Measurements from ENCODE around the gene UPB1. TPM values are rescaled to one million over a fixed set of nuclear protein-coding genes. Genes with fewer than 3 reads are reported as not detected.

UPB1 gene
- total RNA-seq, 4 donors from 2014 or later: 0.57 TPM; not detected in 3

- no peak for DNase-seq
- H3K27me3 ChIP-seq: no peaks in the 10 kb centered on the region
- intact Hi-C loops (cut with DNase I): no loop called here
- TF ChIP-seq POLR2A (IDR thresholded peaks at IDR 0.05) (no peak), CTCF (IDR thresholded peaks at IDR 0.05) (no peak)
- no peaks in the 10 kb centered on the region for H3K36me3 ChIP-seq
- H3K9me3 ChIP-seq: peaks cover 0 to 3% (median 3%) of the 10 kb centered on the region in 3 donors
- WGBS, 2 donors: 73 to 75% methylated on average over 1 of the region's 1 CpG
- no peak overlapping the region for H3K27ac ChIP-seq
- no peak overlapping the region for H3K4me3 ChIP-seq
- no peaks in the 10 kb centered on the region for H3K4me1 ChIP-seq
These were observed 41.3 kb upstream of the UPB1 start for GRCh38 chr22:24453853-24454252.

- TF ChIP-seq POLR2A (IDR thresholded peaks at IDR 0.05): no peak
- no peak for TF ChIP-seq CTCF (IDR thresholded peaks at IDR 0.05)
- Histone ChIP-seq H3K36me3 (no peaks in the 10 kb centered on the region), H3K4me3 (no peak overlapping the region), H3K4me1 (no peaks in the 10 kb centered on the region), H3K27ac (no peak overlapping the region), H3K9me3 (peaks cover 0 to 3% (median 3%) of the 10 kb centered on the region in 3 donors), H3K27me3 (no peaks in the 10 kb centered on the region)
- DNase-seq: no peak
- 72 to 75% methylated on average over 4 of the region's 4 CpGs for WGBS, 2 donors
- intact Hi-C loops (cut with DNase I): no loop called here
These were observed 40.1 kb upstream of the UPB1 start for GRCh38 chr22:24455039-24455438.

GRCh38 chr22:24455751-24456426 lies 39.2 kb upstream of the UPB1 start:
- H3K36me3 ChIP-seq: no peaks in the 10 kb centered on the region
- no peaks in the 10 kb centered on the region for H3K4me1 ChIP-seq
- intact Hi-C loops (cut with DNase I): no loop called here
- peaks cover 0 to 3% (median 3%) of the 10 kb centered on the region in 3 donors for H3K9me3 ChIP-seq
- H3K4me3 ChIP-seq: no peak overlapping the region
- no peak for DNase-seq
- WGBS, 2 donors: 55 to 57% methylated on average over 9 of the region's 9 CpGs
- H3K27ac ChIP-seq: no peak overlapping the region
- H3K27me3 ChIP-seq: no peaks in the 10 kb centered on the region
- TF ChIP-seq POLR2A (IDR thresholded peaks at IDR 0.05) (no peak), CTCF (IDR thresholded peaks at IDR 0.05) (no peak)

- TF ChIP-seq CTCF (IDR thresholded peaks at IDR 0.05) (no peak), POLR2A (IDR thresholded peaks at IDR 0.05) (no peak)
- no peak overlapping the region for H3K4me3 ChIP-seq
- 77 to 93% methylated on average over 2 to 3 of the region's 3 CpGs for WGBS, 2 donors
- no peaks in the 10 kb centered on the region for H3K36me3 ChIP-seq
- H3K27ac ChIP-seq: no peak overlapping the region
- H3K27me3 ChIP-seq: no peaks in the 10 kb centered on the region
- no peaks in the 10 kb centered on the region for H3K9me3 ChIP-seq
- intact Hi-C loops (cut with DNase I): no loop called here
- no peak for DNase-seq
- no peaks in the 10 kb centered on the region for H3K4me1 ChIP-seq
These were observed 37.2 kb upstream of the UPB1 start for GRCh38 chr22:24457894-24458420.

DNA sequence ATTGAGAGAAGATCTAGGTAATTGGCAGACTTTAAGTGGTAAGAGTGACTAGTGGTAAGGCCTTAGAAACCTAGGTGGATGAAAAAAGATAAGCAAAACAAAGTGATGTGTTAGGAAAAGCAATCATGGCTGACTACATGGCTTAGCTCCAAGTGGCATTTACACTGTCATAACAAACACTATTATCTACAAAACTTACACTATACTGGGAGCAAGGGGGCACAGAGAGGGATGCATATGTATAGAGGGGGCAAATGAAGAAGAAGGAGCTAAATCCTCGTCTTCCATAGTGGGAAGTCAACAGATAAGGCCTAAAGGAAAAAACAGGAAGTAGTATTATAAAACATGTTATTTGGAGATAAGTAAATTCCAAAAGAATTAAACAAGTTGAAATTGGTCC lies 35.2 kb upstream of the UPB1 start:
- intact Hi-C loops (cut with DNase I): no loop called here
- 50 to 74% methylated on average over 1 of the region's 1 CpG for WGBS, 2 donors

More for the DNA sequence above, 35.2 kb upstream of the UPB1 start:
- DNase-seq: no peak
- Histone ChIP-seq H3K9me3 (no peaks in the 10 kb centered on the region), H3K27me3 (no peaks in the 10 kb centered on the region), H3K36me3 (no peaks in the 10 kb centered on the region), H3K27ac (no peak overlapping the region), H3K4me1 (peaks cover 0 to 1% (median 0%) of the 10 kb centered on the region in 3 donors), H3K4me3 (no peak overlapping the region)
- TF ChIP-seq CTCF (IDR thresholded peaks at IDR 0.05): no peak
- no peak for TF ChIP-seq POLR2A (IDR thresholded peaks at IDR 0.05)
